Activated CD8-positive, alpha-beta memory T cell treated with anti-CD3 and anti-CD28 coated beads, Interleukin-2, amount 10 ng/mL, durations not matched to agents 7 days and 5 days (primary cell): Measurements from ENCODE around the gene DCBLD1. TPM values are rescaled to one million over a fixed set of nuclear protein-coding genes. Genes with fewer than 3 reads are reported as not detected.
A peak's percentile ranks its signal among the peaks of the same experiment; 100 is the strongest.

Experiments
- ATAC-seq: fragments of 150-1000 bp; cut with Tn5 transposase; one replicate; pipeline ENCODE4 v1.10.0; 2021; ENCODE audit warnings: moderate library complexity
- CTCF ChIA-PET: fragments of 350-600 bp; sonication (Branson Sonifier 250); formaldehyde crosslinking; loops from one replicate; lab custom pipeline; 2021; ENCODE audit warnings: antibody characterized with exemption; lab: Charles Lee
- DNase-seq: peaks from one replicate; pipeline ENCODE4 v3.0.0-alpha.2; 2020
- H3K27ac Mint-ChIP-seq: one replicate; pipeline ENCODE4 v1.8.0; 2021; ENCODE audit warnings: mild to moderate bottlenecking, mixed read lengths
- H3K27me3 Mint-ChIP-seq: one replicate; pipeline ENCODE4 v1.8.0; 2021; ENCODE audit warnings: mixed read lengths
- H3K36me3 Mint-ChIP-seq: one replicate; pipeline ENCODE4 v1.8.0; 2021; ENCODE audit warnings: mild to moderate bottlenecking, mixed read lengths
- H3K4me1 Mint-ChIP-seq: one replicate; pipeline ENCODE4 v1.8.0; 2021; ENCODE audit warnings: mixed read lengths
- H3K4me3 Mint-ChIP-seq: one replicate; pipeline ENCODE4 v1.8.0; 2021; ENCODE audit warnings: mild to moderate bottlenecking, moderate library complexity, mixed read lengths
- H3K9me3 Mint-ChIP-seq: one replicate; pipeline ENCODE4 v1.8.0; 2022; ENCODE audit warnings: low read depth, mixed read lengths
- total RNA-seq, 2 experiments: library from RNA; stranded (reverse); gene quantifications; one replicate each; pipeline ENCODE4 v1.2.3, GENCODE V29; 2021

Gene DCBLD1
- total RNA-seq, 2 experiments from 2014 or later = 5.8 to 6.1 TPM

GRCh38 chr6:117531809-117532725 lies 49.6 kb downstream of the DCBLD1 start:
- Mint-ChIP-seq H3K9me3 (no peaks in the 10 kb centered on the region), H3K27me3 (no peaks in the 10 kb centered on the region), H3K27ac (no peak overlapping the region), H3K4me1 (no peaks in the 10 kb centered on the region), H3K36me3 (peaks cover 2% of the 10 kb centered on the region), H3K4me3 (no peak overlapping the region)
- no peak for DNase-seq
- CTCF ChIA-PET = interaction anchor here (0.9 to 1.3 kb wide), 3 partner anchors 41 to 102 kb away, joined by 3 read pairs; no protein-coding TSS in a partner anchor
- ATAC-seq = no peak

DNA sequence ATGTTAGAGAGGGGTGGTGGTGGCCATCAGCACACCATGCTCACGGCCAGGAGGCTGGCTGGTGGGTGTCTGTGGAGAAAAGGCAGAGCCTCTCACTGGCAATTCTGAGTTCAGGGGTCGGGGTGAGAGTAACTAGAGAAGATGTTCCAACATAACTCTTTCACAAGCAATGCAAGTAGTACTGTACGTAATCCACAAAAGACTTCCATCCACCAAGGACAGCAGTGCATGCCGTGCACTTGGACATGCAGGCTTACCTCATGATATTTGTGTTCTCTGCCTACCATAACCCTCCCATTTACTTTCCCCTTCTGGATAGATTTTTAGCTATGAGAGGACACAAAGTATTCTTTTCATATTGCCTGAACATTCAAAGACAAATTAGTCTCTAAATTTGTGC lies 51.3 kb downstream of the DCBLD1 start:
- H3K4me1 Mint-ChIP-seq = peaks cover 5% of the 10 kb centered on the region
- H3K36me3 Mint-ChIP-seq = peaks cover 2% of the 10 kb centered on the region
- H3K27ac Mint-ChIP-seq = no peak overlapping the region
- DNase-seq = no peak
- no peak for ATAC-seq
- no peaks in the 10 kb centered on the region for H3K9me3 Mint-ChIP-seq
- H3K4me3 Mint-ChIP-seq = no peak overlapping the region
- CTCF ChIA-PET = no interaction called here
- peaks cover 2% of the 10 kb centered on the region for H3K27me3 Mint-ChIP-seq

DNA sequence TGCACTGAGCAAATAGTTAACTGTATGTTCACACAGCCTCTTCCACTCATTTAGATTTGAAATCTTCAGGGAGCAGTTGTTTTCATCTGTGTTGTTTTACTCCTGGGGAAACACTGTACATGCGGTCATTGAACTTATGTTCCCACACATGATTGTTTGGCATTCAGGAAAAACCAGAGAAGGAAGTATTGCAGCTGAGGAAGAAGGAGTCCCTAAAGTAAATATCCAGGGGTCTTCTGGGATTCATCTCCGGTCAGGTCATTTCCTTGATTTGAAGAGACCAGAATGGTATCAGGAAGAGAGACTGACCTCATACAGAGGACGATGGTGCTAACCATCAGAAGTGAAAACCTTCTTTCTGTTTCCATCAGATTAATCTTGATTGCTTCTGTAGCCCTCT lies 52.5 kb downstream of the DCBLD1 start:
- Mint-ChIP-seq H3K27me3 (peaks cover 2% of the 10 kb centered on the region), H3K27ac (no peak overlapping the region), H3K9me3 (no peaks in the 10 kb centered on the region), H3K36me3 (peaks cover 3% of the 10 kb centered on the region), H3K4me3 (no peak overlapping the region), H3K4me1 (peaks cover 5% of the 10 kb centered on the region)
- ATAC-seq (no peak), DNase-seq (no peak)
- CTCF ChIA-PET = no interaction called here

DNA sequence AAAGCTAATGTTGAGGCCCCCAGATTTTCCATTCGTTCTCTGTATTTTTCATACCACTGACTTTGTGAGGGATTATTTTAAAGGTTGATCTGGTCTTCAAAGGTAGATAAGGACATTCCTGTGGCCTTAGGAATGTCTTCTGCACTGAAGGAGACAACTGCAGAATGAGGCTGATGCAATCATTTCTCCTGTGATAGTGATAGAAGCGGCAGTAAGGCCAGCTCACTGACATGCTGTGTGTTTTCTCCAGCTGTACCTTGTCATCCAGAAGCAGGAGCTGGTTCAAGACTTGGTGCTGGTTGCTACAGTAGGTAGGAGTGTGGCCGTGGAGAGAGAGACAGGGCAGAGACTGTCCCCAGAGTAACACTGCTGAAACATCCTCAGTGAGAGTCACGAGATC lies 53.8 kb downstream of the DCBLD1 start:
- DNase-seq = no peak
- CTCF ChIA-PET = interaction anchor here (1.2 kb wide), 1 partner anchor 13 kb away, joined by 3 read pairs; no protein-coding TSS in a partner anchor
- Mint-ChIP-seq H3K4me3 (no peak overlapping the region), H3K27ac (no peak overlapping the region), H3K27me3 (peaks cover 2% of the 10 kb centered on the region), H3K36me3 (peaks cover 7% of the 10 kb centered on the region), H3K9me3 (no peaks in the 10 kb centered on the region), H3K4me1 (peaks cover 5% of the 10 kb centered on the region)
- no peak for ATAC-seq

GRCh38 chr6:117538615-117539014 lies 56.1 kb downstream of the DCBLD1 start:
- Mint-ChIP-seq H3K27me3 (peaks cover 2% of the 10 kb centered on the region), H3K4me1 (peaks cover 5% of the 10 kb centered on the region), H3K9me3 (no peaks in the 10 kb centered on the region), H3K36me3 (peaks cover 5% of the 10 kb centered on the region), H3K4me3 (no peak overlapping the region), H3K27ac (no peak overlapping the region)
- CTCF ChIA-PET = no interaction called here
- no peak for ATAC-seq
- DNase-seq = no peak

- CTCF ChIA-PET = interaction anchor here (1.2 kb wide), 1 partner anchor 90 kb away, joined by 3 read pairs; no protein-coding TSS in a partner anchor
- no peaks in the 10 kb centered on the region for H3K9me3 Mint-ChIP-seq
- H3K27ac Mint-ChIP-seq = no peak overlapping the region
- DNase-seq = no peak
- peaks cover 2% of the 10 kb centered on the region for H3K27me3 Mint-ChIP-seq
- H3K4me3 Mint-ChIP-seq = no peak overlapping the region
- peaks cover 5% of the 10 kb centered on the region for H3K4me1 Mint-ChIP-seq
- no peak for ATAC-seq
- peaks cover 5% of the 10 kb centered on the region for H3K36me3 Mint-ChIP-seq
Measured at GRCh38 chr6:117540670-117541069, 58.2 kb downstream of the DCBLD1 start.

DNA sequence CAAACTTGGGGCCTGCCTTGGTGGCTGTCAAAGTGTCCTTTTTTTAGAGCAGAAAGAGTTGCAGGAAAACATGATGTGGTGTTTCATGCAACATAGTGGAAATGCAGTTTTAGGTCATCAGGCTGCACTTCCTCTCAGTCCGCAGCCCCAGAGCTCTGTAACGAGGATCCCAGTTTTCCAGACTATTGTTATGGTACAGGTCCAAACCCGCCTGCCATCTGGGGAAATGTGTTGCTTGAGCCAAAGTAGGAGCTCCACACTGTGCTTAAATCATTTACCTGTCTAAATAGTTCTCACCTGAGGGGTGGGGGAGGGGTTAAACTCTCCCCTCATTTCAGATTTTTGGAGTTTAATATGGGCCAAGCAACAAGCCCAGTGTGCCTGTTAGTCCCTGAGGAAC lies 60.0 kb downstream of the DCBLD1 start:
- H3K9me3 Mint-ChIP-seq = no peaks in the 10 kb centered on the region
- H3K36me3 Mint-ChIP-seq = peaks cover 7% of the 10 kb centered on the region
- ATAC-seq (no peak), DNase-seq (no peak)
- H3K4me3 Mint-ChIP-seq = no peak overlapping the region
- H3K27ac Mint-ChIP-seq = no peak overlapping the region
- H3K4me1 Mint-ChIP-seq = peaks cover 11% of the 10 kb centered on the region
- peaks cover 2% of the 10 kb centered on the region for H3K27me3 Mint-ChIP-seq
- CTCF ChIA-PET = no interaction called here

DNA sequence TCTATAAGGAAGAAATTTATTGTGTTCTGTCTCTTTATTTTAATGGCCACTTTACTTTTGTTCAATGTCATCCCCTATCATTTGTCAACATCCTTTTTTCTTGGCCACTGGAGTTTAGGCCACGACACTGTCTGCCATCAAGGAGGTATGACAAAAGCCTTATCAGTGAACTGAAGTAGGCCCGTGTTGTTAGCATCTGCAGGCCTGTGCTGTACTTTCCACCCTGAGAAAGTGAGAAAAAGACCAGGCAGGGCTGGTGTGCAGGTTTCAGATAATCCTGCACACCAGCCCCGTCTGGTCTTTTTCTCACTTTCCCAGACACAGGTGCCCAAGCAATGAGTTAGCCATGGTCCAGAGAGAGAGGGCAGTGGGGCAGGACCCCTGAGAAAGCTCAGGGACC lies 62.2 kb downstream of the DCBLD1 start:
- Mint-ChIP-seq H3K27me3 (no peaks in the 10 kb centered on the region), H3K27ac (no peak overlapping the region), H3K4me3 (no peak overlapping the region), H3K36me3 (peaks cover 5% of the 10 kb centered on the region), H3K9me3 (no peaks in the 10 kb centered on the region), H3K4me1 (peaks cover 24% of the 10 kb centered on the region)
- CTCF ChIA-PET = no interaction called here
- ATAC-seq = no peak
- DNase-seq = no peak

DNA sequence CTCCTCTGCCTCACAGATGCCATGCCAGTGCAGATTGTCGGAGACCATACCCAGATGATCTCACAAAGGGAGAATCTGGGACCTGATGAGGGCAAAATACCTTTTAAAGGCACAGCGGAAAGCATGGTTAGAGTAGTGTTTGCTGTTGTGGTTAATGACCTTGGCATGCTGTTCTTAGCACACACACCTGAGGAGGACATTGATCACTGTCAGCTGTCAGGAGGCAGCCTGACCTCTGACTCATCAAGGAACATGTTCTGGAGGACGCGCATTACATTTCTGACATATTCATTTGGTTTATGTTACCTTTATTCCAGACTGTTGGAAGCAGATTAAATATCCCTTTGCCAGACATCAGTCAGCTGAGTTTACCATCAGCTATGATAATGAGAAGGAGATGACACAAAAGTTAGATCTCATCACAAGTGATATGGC lies 62.7 kb downstream of the DCBLD1 start:
- DNase-seq (no peak), ATAC-seq (no peak)
- Mint-ChIP-seq H3K4me1 (peaks cover 29% of the 10 kb centered on the region), H3K27me3 (no peaks in the 10 kb centered on the region), H3K9me3 (no peaks in the 10 kb centered on the region), H3K27ac (no peak overlapping the region), H3K4me3 (no peak overlapping the region), H3K36me3 (peaks cover 3% of the 10 kb centered on the region)
- CTCF ChIA-PET = interaction anchor here (8.3 kb wide), 1 partner anchor 63 kb away, joined by 70 read pairs; the partner anchor contains the start of gene DCBLD1

GRCh38 chr6:117546674-117547073 lies 64.2 kb downstream of the DCBLD1 start:
- Mint-ChIP-seq H3K36me3 (peaks cover 2% of the 10 kb centered on the region), H3K27ac (no peak overlapping the region)
- CTCF ChIA-PET = interaction anchor here (1.0 to 8.3 kb wide), 2 partner anchors 9 to 64 kb away, joined by 6 to 70 read pairs; partner anchors contain the start of gene DCBLD1

GRCh38 chr6:117547688-117548621 lies 65.5 kb downstream of the DCBLD1 start:
- H3K36me3 Mint-ChIP-seq = peaks cover 2% of the 10 kb centered on the region
- ATAC-seq (peak; percentile 55), DNase-seq (peak; percentile 64)
- H3K27ac Mint-ChIP-seq = peak overlapping the region; percentile 79
- peak overlapping the region; percentile 72 for H3K4me3 Mint-ChIP-seq
- H3K9me3 Mint-ChIP-seq = no peaks in the 10 kb centered on the region
- peaks cover 39% of the 10 kb centered on the region for H3K4me1 Mint-ChIP-seq
- H3K27me3 Mint-ChIP-seq = no peaks in the 10 kb centered on the region
- CTCF ChIA-PET = interaction anchor here (0.7 to 8.3 kb wide), 10 partner anchors 8 to 128 kb away, joined by 3 to 70 read pairs (median 5); partner anchors contain the start of gene DCBLD1

More at GRCh38 chr6:117546674-117547073, 64.2 kb downstream of the DCBLD1 start:
- ATAC-seq = no peak
- H3K9me3 Mint-ChIP-seq = no peaks in the 10 kb centered on the region
- no peak for DNase-seq
- H3K27me3 Mint-ChIP-seq = no peaks in the 10 kb centered on the region
- H3K4me3 Mint-ChIP-seq = no peak overlapping the region
- H3K4me1 Mint-ChIP-seq = peaks cover 39% of the 10 kb centered on the region

DNA sequence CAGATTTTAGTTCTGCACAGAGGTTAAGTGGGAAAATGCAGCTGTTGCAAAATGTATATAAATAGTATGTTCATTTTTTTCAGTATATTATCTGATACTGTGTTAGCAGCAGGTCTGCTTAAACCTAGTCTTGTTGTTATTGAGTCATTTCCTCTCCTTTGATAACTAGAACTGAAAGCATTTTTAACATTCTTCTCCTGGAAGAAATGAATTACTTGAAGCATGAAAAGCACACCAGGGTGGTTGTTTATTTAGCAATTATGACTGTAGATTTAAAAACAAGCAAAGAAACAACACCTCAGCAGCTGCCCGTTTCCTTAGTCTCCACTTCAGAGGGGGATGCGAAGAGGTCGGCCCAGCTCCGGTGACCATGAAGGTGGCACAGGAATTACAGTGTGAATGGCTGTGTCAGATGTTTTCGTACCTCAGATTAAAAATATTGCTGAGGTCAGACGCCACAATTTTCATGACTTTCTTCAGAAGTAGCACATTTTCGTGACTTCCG lies 66.4 kb downstream of the DCBLD1 start:
- peak; percentile 53 for DNase-seq
- Mint-ChIP-seq H3K36me3 (peaks cover 2% of the 10 kb centered on the region), H3K9me3 (no peaks in the 10 kb centered on the region), H3K4me3 (peak overlapping the region; percentile 72), H3K4me1 (peaks cover 39% of the 10 kb centered on the region), H3K27ac (peak overlapping the region; percentile 79), H3K27me3 (no peaks in the 10 kb centered on the region)
- CTCF ChIA-PET = interaction anchor here (0.7 to 8.3 kb wide), 11 partner anchors 10 to 149 kb away, joined by 3 to 70 read pairs (median 4); partner anchors contain the start of genes DCBLD1 and GOPC
- peak; percentile 58 for ATAC-seq
